GM10266 (cell line): ENCODE data around the gene MRTO4.
"Not testable (repeated sequence)": the region's sequence is repeated elsewhere in the genome, so short reads cannot be mapped to it uniquely, and the experiment has no call there.

Source experiments
- DNase-seq: peaks from one replicate; pipeline ENCODE4 v3.0.0; 2012; ENCODE audit errors: extremely low spot score
- CTCF ChIP-seq: IDR thresholded peaks from 2 replicates; pipeline ENCODE4 v1.5.1; 2012; ENCODE audit warnings: mild to moderate bottlenecking, low read depth; ENCODE audit not compliant: control insufficient read depth, insufficient read depth; ENCODE audit errors: missing control alignments

MRTO4 gene

GRCh38 chr1:19283891-19284290 lies 32.3 kb downstream of the MRTO4 start:
- TF ChIP-seq CTCF = no peak
- no peak for DNase-seq

- no peak for DNase-seq
- TF ChIP-seq CTCF = no peak
These were observed 33.3 kb downstream of the MRTO4 start for GRCh38 chr1:19284881-19285280.

GRCh38 chr1:19285366-19285765 lies 33.8 kb downstream of the MRTO4 start:
- DNase-seq = not testable (repeated sequence)

- not testable (repeated sequence) for DNase-seq
These were observed 34.2 kb downstream of the MRTO4 start for GRCh38 chr1:19285807-19286206.

- DNase-seq = no peak
These were observed 36.0 kb downstream of the MRTO4 start for GRCh38 chr1:19287436-19288185.

GRCh38 chr1:19288324-19289241 lies 37.0 kb downstream of the MRTO4 start, which contains the start of gene AKR7A3:
Gene AKR7A3, minus strand, starts transcription at chr1:19288770. Its CDS starts 61 bp downstream, at chr1:19288709.
- peak; percentile 51 for DNase-seq

More at GRCh38 chr1:19287436-19288185, 36.0 kb downstream of the MRTO4 start:
- TF ChIP-seq CTCF = no peak

GRCh38 chr1:19289244-19289643 lies 37.6 kb downstream of the MRTO4 start:
- no peak for TF ChIP-seq CTCF
- DNase-seq = no peak

GRCh38 chr1:19294638-19295037 lies 43.0 kb downstream of the MRTO4 start:
- TF ChIP-seq CTCF = no peak
- DNase-seq = no peak
